Measurements from ENCODE around the gene COL4A1. TPM values are rescaled to one million over a fixed set of nuclear protein-coding genes. Genes with fewer than 3 reads are reported as not detected.

COL4A1 gene
- total and polyA plus RNA-seq, 2 experiments from 2014 or later = 184 to 519 TPM

GRCh38 chr13:110157718-110158117 lies 149.2 kb downstream of the COL4A1 start:
- Histone ChIP-seq H3K9me2 (ENCODE audit: insufficient read depth) (no peaks in the 10 kb centered on the region), H3F3A (ENCODE audit: insufficient read depth) (no peaks in the 10 kb centered on the region; the same call in 1 of the 2 replicates), H3K9ac (no peak overlapping the region), H3K9me3 (ENCODE audit: low read depth) (no peaks in the 10 kb centered on the region), H3K4me2 (ENCODE audit: unreplicated experiment) (no peak overlapping the region), H3K79me2 (ENCODE audit: insufficient read depth) (no peaks in the 10 kb centered on the region), H4K20me1 (ENCODE audit: insufficient read depth) (no peaks in the 10 kb centered on the region), H3K27me3 (replicated peaks; ENCODE audit: insufficient read depth) (no peaks in the 10 kb centered on the region), H3K4me3 (no peak overlapping the region), H3K4me1 (ENCODE audit: insufficient read depth) (no peaks in the 10 kb centered on the region), H3K36me3 (ENCODE audit: low read depth) (peaks cover 36% of the 10 kb centered on the region), H2AFZ (no peak overlapping the region), H3K27ac (no peak overlapping the region)
- TF ChIP-seq EZH2 (IDR thresholded peaks at IDR 0.05; ENCODE audit: insufficient read depth, poor library complexity, severe bottlenecking) = no peak
- TF ChIP-seq EZH2phosphoT487 (IDR thresholded peaks at IDR 0.05; ENCODE audit: insufficient read depth, low read depth) = no peak
- DNase-seq = no peak
- in situ Hi-C loops (cut with MboI) = no loop called here
- 55 to 81% methylated on average over 1 of the region's 1 CpG for WGBS, 2 experiments (ENCODE audit: low coverage in 1 of 2, low lambda C conversion rate in 2 of 2, missing lambda C conversion rate in 2 of 2)

- Histone ChIP-seq H2AFZ (no peak overlapping the region), H3K4me3 (no peak overlapping the region), H4K20me1 (ENCODE audit: insufficient read depth) (no peaks in the 10 kb centered on the region), H3K4me1 (ENCODE audit: insufficient read depth) (no peaks in the 10 kb centered on the region), H3K27ac (no peak overlapping the region), H3K36me3 (ENCODE audit: low read depth) (peaks cover 32% of the 10 kb centered on the region), H3K9ac (no peak overlapping the region), H3K9me3 (ENCODE audit: low read depth) (no peaks in the 10 kb centered on the region), H3K9me2 (ENCODE audit: insufficient read depth) (no peaks in the 10 kb centered on the region), H3K27me3 (replicated peaks; ENCODE audit: insufficient read depth) (no peaks in the 10 kb centered on the region), H3F3A (ENCODE audit: insufficient read depth) (no peaks in the 10 kb centered on the region; the same call in 1 of the 2 replicates), H3K79me2 (ENCODE audit: insufficient read depth) (no peaks in the 10 kb centered on the region), H3K4me2 (ENCODE audit: unreplicated experiment) (no peak overlapping the region)
- 78 to 81% methylated on average over 5 of the region's 5 CpGs for WGBS, 2 experiments (ENCODE audit: low coverage in 1 of 2, low lambda C conversion rate in 2 of 2, missing lambda C conversion rate in 2 of 2)
- DNase-seq = no peak
- in situ Hi-C loops (cut with MboI) = no loop called here
- TF ChIP-seq EZH2 (IDR thresholded peaks at IDR 0.05; ENCODE audit: insufficient read depth, poor library complexity, severe bottlenecking) (no peak), EZH2phosphoT487 (IDR thresholded peaks at IDR 0.05; ENCODE audit: insufficient read depth, low read depth) (no peak)
Measured at GRCh38 chr13:110156301-110157049, 150.5 kb downstream of the COL4A1 start.

- in situ Hi-C loops (cut with MboI) = no loop called here
- H3K9ac ChIP-seq = no peak overlapping the region
- H2AFZ ChIP-seq = no peak overlapping the region
- no peak overlapping the region for H3K4me3 ChIP-seq
- H3K27me3 ChIP-seq (replicated peaks; ENCODE audit: insufficient read depth) = no peaks in the 10 kb centered on the region
- H3K9me2 ChIP-seq (ENCODE audit: insufficient read depth) = no peaks in the 10 kb centered on the region
- no peak overlapping the region for H3K27ac ChIP-seq
- TF ChIP-seq EZH2phosphoT487 (IDR thresholded peaks at IDR 0.05; ENCODE audit: insufficient read depth, low read depth) (no peak), EZH2 (IDR thresholded peaks at IDR 0.05; ENCODE audit: insufficient read depth, poor library complexity, severe bottlenecking) (no peak)
- H3K9me3 ChIP-seq (ENCODE audit: low read depth) = no peaks in the 10 kb centered on the region
- peaks cover 24% of the 10 kb centered on the region for H3K36me3 ChIP-seq (ENCODE audit: low read depth)
- 87 to 90% methylated on average over 14 of the region's 14 CpGs for WGBS, 2 experiments (ENCODE audit: low coverage in 1 of 2, low lambda C conversion rate in 2 of 2, missing lambda C conversion rate in 2 of 2)
- H3F3A ChIP-seq (ENCODE audit: insufficient read depth) = peaks cover 7% of the 10 kb centered on the region; the same call in 1 of the 2 replicates
- no peaks in the 10 kb centered on the region; the same call in 1 of the 2 replicates for H3K4me1 ChIP-seq (ENCODE audit: insufficient read depth)
- no peaks in the 10 kb centered on the region for H4K20me1 ChIP-seq (ENCODE audit: insufficient read depth)
- no peak for DNase-seq
- no peaks in the 10 kb centered on the region for H3K79me2 ChIP-seq (ENCODE audit: insufficient read depth)
- no peak overlapping the region for H3K4me2 ChIP-seq (ENCODE audit: unreplicated experiment)
Measured at GRCh38 chr13:110155072-110155471, 151.9 kb downstream of the COL4A1 start.

- H4K20me1 ChIP-seq (ENCODE audit: insufficient read depth) = no peaks in the 10 kb centered on the region
- in situ Hi-C loops (cut with MboI) = no loop called here
Measured at GRCh38 chr13:110154410-110154933, 152.5 kb downstream of the COL4A1 start.

More at GRCh38 chr13:110154410-110154933, 152.5 kb downstream of the COL4A1 start:
- Histone ChIP-seq H3K79me2 (ENCODE audit: insufficient read depth) (no peaks in the 10 kb centered on the region), H3K9me2 (ENCODE audit: insufficient read depth) (no peaks in the 10 kb centered on the region), H3K4me3 (no peak overlapping the region), H3K9me3 (ENCODE audit: low read depth) (no peaks in the 10 kb centered on the region), H3K36me3 (ENCODE audit: low read depth) (peaks cover 20% of the 10 kb centered on the region), H3K27ac (no peak overlapping the region), H3K4me1 (ENCODE audit: insufficient read depth) (no peaks in the 10 kb centered on the region; the same call in 1 of the 2 replicates), H2AFZ (no peak overlapping the region), H3K9ac (no peak overlapping the region), H3F3A (ENCODE audit: insufficient read depth) (peaks cover 12% of the 10 kb centered on the region; the same call in 1 of the 2 replicates), H3K4me2 (ENCODE audit: unreplicated experiment) (no peak overlapping the region), H3K27me3 (replicated peaks; ENCODE audit: insufficient read depth) (no peaks in the 10 kb centered on the region)
- 69 to 78% methylated on average over 7 of the region's 7 CpGs for WGBS, 2 experiments (ENCODE audit: low coverage in 1 of 2, low lambda C conversion rate in 2 of 2, missing lambda C conversion rate in 2 of 2)
- TF ChIP-seq EZH2phosphoT487 (IDR thresholded peaks at IDR 0.05; ENCODE audit: insufficient read depth, low read depth) (no peak), EZH2 (IDR thresholded peaks at IDR 0.05; ENCODE audit: insufficient read depth, poor library complexity, severe bottlenecking) (no peak)
- DNase-seq = no peak

All from GM23248 (cell line).